HEK293 (cell line): Measurements from ENCODE around the gene ZYX.

ENCODE experiments used
- CTCF ChIA-PET: fragments of 350-600 bp; formaldehyde crosslinking; extraction: SDS; loops from one replicate; lab custom pipeline; 2021; ENCODE audit warnings: antibody characterized with exemption; lab: Yijun Ruan, JAX
- POLR2A ChIA-PET: fragments of 300-600 bp; formaldehyde crosslinking; extraction: SDS; loops from one replicate; lab custom pipeline; 2020; ENCODE audit warnings: antibody characterized with exemption, inconsistent platforms; lab: Yijun Ruan, JAX
- H3K27ac ChIP-seq: fragments of 200-500 bp; sonication (Bioruptor generic); 2 replicates; pipeline ENCODE4 v1.5.1; 2014; ENCODE audit warnings: low read depth, low read length, control low read depth, inconsistent platforms; ENCODE audit errors: extremely low read depth
- H3K36me3 ChIP-seq, 2 experiments: fragments of 200-500 bp in 1 of 2; sonication (Bioruptor generic) in 1 of 2; 1 replicate in 1 of 2; 2 replicates in 1 of 2; pipeline ENCODE4 v1.5.1; 2014 to 2017; ENCODE audit warnings: inconsistent platforms in 2 of 2, low read length in 2 of 2; ENCODE audit not compliant: control insufficient read depth in 2 of 2, insufficient read depth in 1 of 2
- H3K4me1 ChIP-seq: fragments of 200-500 bp; sonication (Bioruptor generic); 2 replicates; pipeline ENCODE4 v1.5.1; 2014; ENCODE audit warnings: mild to moderate bottlenecking, low read length, inconsistent platforms; ENCODE audit not compliant: control insufficient read depth, insufficient read depth
- H3K4me3 ChIP-seq: 2 replicates; pipeline ENCODE4 v1.5.1; 2011; ENCODE audit warnings: low read depth, mild to moderate bottlenecking, control low read depth, low read length, moderate library complexity
- H3K9me3 ChIP-seq: fragments of 200-500 bp; sonication (Bioruptor generic); 2 replicates; pipeline ENCODE4 v1.5.1; 2014; ENCODE audit warnings: low read depth, low read length, inconsistent platforms; ENCODE audit not compliant: control insufficient read depth, insufficient read depth
- GLIS1 ChIP-seq: fragments of 450-650 bp; formaldehyde crosslinking; IDR thresholded peaks from 2 replicates; pipeline ENCODE4 v1.5.1; 2016; ENCODE audit warnings: missing biosample characterization, missing genetic modification characterization
- GLIS2 ChIP-seq: fragments of 450-650 bp; formaldehyde crosslinking; IDR thresholded peaks from 2 replicates; pipeline ENCODE4 v1.5.1; 2016; ENCODE audit warnings: missing biosample characterization, missing genetic modification characterization
- HIC1 ChIP-seq: fragments of 450-650 bp; formaldehyde crosslinking; IDR thresholded peaks from 2 replicates; pipeline ENCODE4 v1.5.1; 2016; ENCODE audit warnings: missing biosample characterization, missing genetic modification characterization
- KLF16 ChIP-seq: fragments of 450-650 bp; formaldehyde crosslinking; IDR thresholded peaks from 2 replicates; pipeline ENCODE4 v1.5.1; 2017; ENCODE audit warnings: missing biosample characterization, missing genetic modification characterization
- OVOL3 ChIP-seq: fragments of 450-650 bp; formaldehyde crosslinking; IDR thresholded peaks from 2 replicates; pipeline ENCODE4 v1.5.1; 2016; ENCODE audit warnings: missing biosample characterization, missing genetic modification characterization
- PRDM10 ChIP-seq: fragments of 450-650 bp; formaldehyde crosslinking; IDR thresholded peaks from 2 replicates; pipeline ENCODE4 v1.5.1; 2016; ENCODE audit warnings: missing biosample characterization, missing genetic modification characterization
- PRDM4 ChIP-seq: fragments of 450-650 bp; formaldehyde crosslinking; IDR thresholded peaks from 2 replicates; pipeline ENCODE4 v1.5.1; 2017; ENCODE audit warnings: missing biosample characterization, missing genetic modification characterization
- SP7 ChIP-seq: fragments of 450-650 bp; formaldehyde crosslinking; IDR thresholded peaks from 2 replicates; pipeline ENCODE4 v1.5.1; 2016; ENCODE audit warnings: missing biosample characterization, missing genetic modification characterization
- ZBTB1 ChIP-seq: fragments of 450-650 bp; formaldehyde crosslinking; IDR thresholded peaks from 2 replicates; pipeline ENCODE4 v1.5.1; 2016; ENCODE audit warnings: missing biosample characterization, missing genetic modification characterization
- ZBTB10 ChIP-seq: fragments of 450-650 bp; formaldehyde crosslinking; IDR thresholded peaks from 2 replicates; pipeline ENCODE4 v1.5.1; 2016; ENCODE audit warnings: missing biosample characterization, missing genetic modification characterization
- ZBTB21 ChIP-seq: fragments of 450-650 bp; formaldehyde crosslinking; IDR thresholded peaks from 2 replicates; pipeline ENCODE4 v1.5.1; 2017; ENCODE audit warnings: missing biosample characterization, missing genetic modification characterization
- ZBTB8A ChIP-seq: fragments of 450-650 bp; formaldehyde crosslinking; IDR thresholded peaks from 2 replicates; pipeline ENCODE4 v1.5.1; 2016; ENCODE audit warnings: missing biosample characterization, missing genetic modification characterization
- ZEB2 ChIP-seq: fragments of 450-650 bp; formaldehyde crosslinking; IDR thresholded peaks from 2 replicates; pipeline ENCODE4 v1.5.1; 2016; ENCODE audit warnings: missing biosample characterization, missing genetic modification characterization
- ZFHX2 ChIP-seq: fragments of 450-650 bp; formaldehyde crosslinking; conservative IDR thresholded peaks from 2 replicates; pipeline ENCODE4 v1.5.1; 2016; ENCODE audit warnings: missing biosample characterization, missing genetic modification characterization
- ZFP3 ChIP-seq: fragments of 450-650 bp; formaldehyde crosslinking; IDR thresholded peaks from 2 replicates; pipeline ENCODE4 v1.5.1; 2016; ENCODE audit warnings: low read depth, missing biosample characterization, missing genetic modification characterization
- ZIC2 ChIP-seq: fragments of 450-650 bp; formaldehyde crosslinking; IDR thresholded peaks from 2 replicates; pipeline ENCODE4 v1.5.1; 2016; ENCODE audit warnings: missing biosample characterization, missing genetic modification characterization
- ZNF324 ChIP-seq: fragments of 450-650 bp; formaldehyde crosslinking; IDR thresholded peaks from 2 replicates; pipeline ENCODE4 v1.5.1; 2016; ENCODE audit warnings: missing biosample characterization, missing genetic modification characterization
- ZNF335 ChIP-seq: fragments of 450-650 bp; formaldehyde crosslinking; conservative IDR thresholded peaks from 2 replicates; pipeline ENCODE4 v1.5.1; 2016; ENCODE audit warnings: missing biosample characterization, missing genetic modification characterization
- ZNF501 ChIP-seq: fragments of 450-650 bp; formaldehyde crosslinking; IDR thresholded peaks from 2 replicates; pipeline ENCODE4 v1.5.1; 2016; ENCODE audit warnings: missing biosample characterization, missing genetic modification characterization
- ZNF600 ChIP-seq: fragments of 450-650 bp; formaldehyde crosslinking; IDR thresholded peaks from 2 replicates; pipeline ENCODE4 v1.5.1; 2016; ENCODE audit warnings: missing biosample characterization, missing genetic modification characterization
- ZNF701 ChIP-seq: fragments of 450-650 bp; formaldehyde crosslinking; IDR thresholded peaks from 2 replicates; pipeline ENCODE4 v1.5.1; 2016; ENCODE audit warnings: missing biosample characterization, missing genetic modification characterization
- ZNF76 ChIP-seq: fragments of 450-650 bp; formaldehyde crosslinking; IDR thresholded peaks from 2 replicates; pipeline ENCODE4; 2016; ENCODE audit warnings: low read depth, missing biosample characterization, missing genetic modification characterization, borderline replicate concordance
- ZXDB ChIP-seq: fragments of 450-650 bp; formaldehyde crosslinking; IDR thresholded peaks from 2 replicates; pipeline ENCODE4 v1.5.1; 2016; ENCODE audit warnings: missing biosample characterization, missing genetic modification characterization
- TF ChIP-seq, protein P1 (sequence below): fragments of 450-650 bp; formaldehyde crosslinking; IDR thresholded peaks from 2 replicates; pipeline ENCODE4 v1.5.1; 2017; ENCODE audit warnings: missing biosample characterization, mild to moderate bottlenecking, missing genetic modification characterization, moderate library complexity

Gene ZYX

GRCh38 chr7:143381427-143382125 lies 431 bp downstream of the ZYX start:
- peak overlapping the region; percentile 85 for H3K4me3 ChIP-seq
- H3K9me3 ChIP-seq: no peaks in the 10 kb centered on the region
- peaks cover 5 to 40% of the 10 kb centered on the region in 2 experiments; a peak in 2 of 3 replicates for H3K36me3 ChIP-seq
- ChIA-PET POLR2A (interaction anchor here (0.7 to 3.0 kb wide), 6 partner anchors 11 to 93 kb away, joined by 3 to 10 read pairs (median 6); partner anchors contain the start of genes CASP2 and EPHA1), CTCF (interaction anchor here (0.6 to 1.3 kb wide), 4 partner anchors 33 to 132 kb away, joined by 3 to 4 read pairs (median 4); no protein-coding TSS in a partner anchor)
- peaks cover 3% of the 10 kb centered on the region; the same call in 1 of the 2 replicates for H3K4me1 ChIP-seq
- peak overlapping the region; percentile 53 for H3K27ac ChIP-seq
- no peak for TF ChIP-seq OVOL3 (tag by site-specific recombination)
- 0 out of 2 replicates have a peak, but pooled peaks have one; percentile 22 for TF ChIP-seq SP7 (tag by site-specific recombination)
- TF ChIP-seq HIC1: peak; percentile 57; the same call in 1 of the 2 replicates
- TF ChIP-seq ZNF600 (tag by site-specific recombination): peak; percentile 46
- TF ChIP-seq ZBTB1: no peak
- TF ChIP-seq, protein P1, sequence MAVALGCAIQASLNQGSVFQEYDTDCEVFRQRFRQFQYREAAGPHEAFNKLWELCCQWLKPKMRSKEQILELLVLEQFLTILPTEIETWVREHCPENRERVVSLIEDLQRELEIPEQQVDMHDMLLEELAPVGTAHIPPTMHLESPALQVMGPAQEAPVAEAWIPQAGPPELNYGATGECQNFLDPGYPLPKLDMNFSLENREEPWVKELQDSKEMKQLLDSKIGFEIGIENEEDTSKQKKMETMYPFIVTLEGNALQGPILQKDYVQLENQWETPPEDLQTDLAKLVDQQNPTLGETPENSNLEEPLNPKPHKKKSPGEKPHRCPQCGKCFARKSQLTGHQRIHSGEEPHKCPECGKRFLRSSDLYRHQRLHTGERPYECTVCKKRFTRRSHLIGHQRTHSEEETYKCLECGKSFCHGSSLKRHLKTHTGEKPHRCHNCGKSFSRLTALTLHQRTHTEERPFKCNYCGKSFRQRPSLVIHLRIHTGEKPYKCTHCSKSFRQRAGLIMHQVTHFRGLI: 0 out of 2 replicates have a peak, but pooled peaks have one; percentile 39
- peak; percentile 63; the same call in 1 of the 2 replicates for TF ChIP-seq ZFHX2 (tag by site-specific recombination)
- peak; percentile 68 for TF ChIP-seq ZBTB8A (tag by site-specific recombination)
- TF ChIP-seq GLIS1: peak; percentile 29; the same call in 1 of the 2 replicates
- TF ChIP-seq ZFP3 (tag by site-specific recombination): no peak
- TF ChIP-seq KLF16 (tag by site-specific recombination): 0 out of 2 replicates have a peak, but pooled peaks have one; percentile 24
- peak; percentile 36; the same call in 1 of the 2 replicates for TF ChIP-seq ZNF76 (tag by site-specific recombination)
- peak; percentile 56; the same call in 1 of the 2 replicates for TF ChIP-seq ZNF501 (tag by site-specific recombination)
- no peak for TF ChIP-seq ZNF701 (tag by site-specific recombination)
- TF ChIP-seq ZEB2: peak; percentile 70
- TF ChIP-seq ZNF335 (tag by site-specific recombination): no peak; the same call in 1 of the 2 replicates
- TF ChIP-seq ZXDB (tag by site-specific recombination): peak; percentile 19; the same call in 1 of the 2 replicates
- peak; percentile 16; the same call in 1 of the 2 replicates for TF ChIP-seq ZIC2 (tag by site-specific recombination)
- TF ChIP-seq ZBTB21: peak; percentile 20; the same call in 1 of the 2 replicates
- peak; percentile 89 for TF ChIP-seq PRDM10 (tag by site-specific recombination)
- TF ChIP-seq PRDM4: 0 out of 2 replicates have a peak, but pooled peaks have one; percentile 12
- TF ChIP-seq ZBTB10 (tag by site-specific recombination): peak; percentile 43; the same call in 1 of the 2 replicates
- peak; percentile 18; the same call in 1 of the 2 replicates for TF ChIP-seq ZNF324
- TF ChIP-seq GLIS2 (tag by site-specific recombination): peak; percentile 41; the same call in 1 of the 2 replicates
